Measurements from ENCODE around the gene ABCD2. TPM values are rescaled to one million over a fixed set of nuclear protein-coding genes. Genes with fewer than 3 reads are reported as not detected.

Gene ABCD2
- total and polyA plus RNA-seq, 2 donors (not counting 1 experiment from before 2014, with no cell fraction given), result 0.14 to 0.33 TPM

GRCh38 chr12:39510001-39510400 lies 109.6 kb downstream of the ABCD2 start:
- Histone ChIP-seq H3K27ac (ENCODE audit: insufficient read depth, low read length) (no peak overlapping the region), H3K9me3 (ENCODE audit: control insufficient read depth, insufficient read depth, low read depth, low read length) (no peaks in the 10 kb centered on the region), H3K4me2 (ENCODE audit: extremely low read depth, insufficient read depth, low read length) (no peak overlapping the region), H3K36me3 (ENCODE audit: control insufficient read depth, insufficient read depth, low read length) (no peaks in the 10 kb centered on the region), H3K9ac (ENCODE audit: insufficient read depth, low read length) (no peak overlapping the region), H3K27me3 (ENCODE audit: control insufficient read depth, insufficient read depth, low read length) (no peaks in the 10 kb centered on the region), H4K20me1 (ENCODE audit: control insufficient read depth, extremely low read depth, insufficient read depth, low read length) (no peaks in the 10 kb centered on the region), H3K4me3 (replicated peaks in 1 of 4; ENCODE audit: control extremely low read depth in 1 of 4, insufficient read depth in 1 of 4, low read depth in 3 of 4, low read length in 4 of 4) (no peak overlapping the region), H2AFZ (ENCODE audit: low read length) (no peak overlapping the region), H3K79me2 (ENCODE audit: control insufficient read depth, insufficient read depth, low read length) (no peaks in the 10 kb centered on the region), H3K4me1 (ENCODE audit: control insufficient read depth, extremely low read depth, insufficient read depth, low read length) (no peaks in the 10 kb centered on the region)
- no peak for TF ChIP-seq EZH2 (IDR thresholded peaks at IDR 0.05; ENCODE audit: low read length, missing control alignments)
- TF ChIP-seq CTCF (conservative IDR thresholded peaks at IDR 0.05 in 1 of 2, IDR thresholded peaks at IDR 0.05 in 1 of 2; ENCODE audit: low read depth in 1 of 2, low read length in 2 of 2), result no peak
- DNase-seq (ENCODE audit: low read depth in 2 of 2), result no peak

GRCh38 chr12:39505554-39505953 lies 114.0 kb downstream of the ABCD2 start:
- no peaks in the 10 kb centered on the region for H3K79me2 ChIP-seq (ENCODE audit: control insufficient read depth, insufficient read depth, low read length)
- no peak overlapping the region for H3K4me2 ChIP-seq (ENCODE audit: extremely low read depth, insufficient read depth, low read length)
- H2AFZ ChIP-seq (ENCODE audit: low read length), result no peak overlapping the region
- DNase-seq (ENCODE audit: low read depth in 2 of 2), result no peak
- H3K36me3 ChIP-seq (ENCODE audit: control insufficient read depth, insufficient read depth, low read length), result no peaks in the 10 kb centered on the region
- no peaks in the 10 kb centered on the region for H3K27me3 ChIP-seq (ENCODE audit: control insufficient read depth, insufficient read depth, low read length)
- no peak overlapping the region for H3K27ac ChIP-seq (ENCODE audit: insufficient read depth, low read length)
- no peak overlapping the region for H3K9ac ChIP-seq (ENCODE audit: insufficient read depth, low read length)
- H3K4me3 ChIP-seq (replicated peaks in 1 of 4; ENCODE audit: control extremely low read depth in 1 of 4, insufficient read depth in 1 of 4, low read depth in 3 of 4, low read length in 4 of 4), result no peak overlapping the region
- H3K4me1 ChIP-seq (ENCODE audit: control insufficient read depth, extremely low read depth, insufficient read depth, low read length), result no peaks in the 10 kb centered on the region
- H4K20me1 ChIP-seq (ENCODE audit: control insufficient read depth, extremely low read depth, insufficient read depth, low read length), result no peaks in the 10 kb centered on the region
- no peaks in the 10 kb centered on the region for H3K9me3 ChIP-seq (ENCODE audit: control insufficient read depth, insufficient read depth, low read depth, low read length)
- TF ChIP-seq CTCF (conservative IDR thresholded peaks at IDR 0.05 in 1 of 2, IDR thresholded peaks at IDR 0.05 in 1 of 2; ENCODE audit: low read depth in 1 of 2, low read length in 2 of 2), result no peak
- TF ChIP-seq EZH2 (IDR thresholded peaks at IDR 0.05; ENCODE audit: low read length, missing control alignments), result no peak

GRCh38 chr12:39505023-39505422 lies 114.6 kb downstream of the ABCD2 start:
- no peak overlapping the region for H3K9ac ChIP-seq (ENCODE audit: insufficient read depth, low read length)
- H2AFZ ChIP-seq (ENCODE audit: low read length), result no peak overlapping the region
- no peaks in the 10 kb centered on the region for H3K4me1 ChIP-seq (ENCODE audit: control insufficient read depth, extremely low read depth, insufficient read depth, low read length)
- H4K20me1 ChIP-seq (ENCODE audit: control insufficient read depth, extremely low read depth, insufficient read depth, low read length), result no peaks in the 10 kb centered on the region
- no peaks in the 10 kb centered on the region for H3K9me3 ChIP-seq (ENCODE audit: control insufficient read depth, insufficient read depth, low read depth, low read length)
- no peaks in the 10 kb centered on the region for H3K27me3 ChIP-seq (ENCODE audit: control insufficient read depth, insufficient read depth, low read length)
- no peak overlapping the region for H3K27ac ChIP-seq (ENCODE audit: insufficient read depth, low read length)
- DNase-seq (ENCODE audit: low read depth in 2 of 2), result peak in 1 of 2 donors; percentile 46
- no peaks in the 10 kb centered on the region for H3K79me2 ChIP-seq (ENCODE audit: control insufficient read depth, insufficient read depth, low read length)
- TF ChIP-seq CTCF (conservative IDR thresholded peaks at IDR 0.05 in 1 of 2, IDR thresholded peaks at IDR 0.05 in 1 of 2; ENCODE audit: low read depth in 1 of 2, low read length in 2 of 2) (no peak), EZH2 (IDR thresholded peaks at IDR 0.05; ENCODE audit: low read length, missing control alignments) (no peak)
- H3K36me3 ChIP-seq (ENCODE audit: control insufficient read depth, insufficient read depth, low read length), result no peaks in the 10 kb centered on the region
- no peak overlapping the region for H3K4me3 ChIP-seq (replicated peaks in 1 of 4; ENCODE audit: control extremely low read depth in 1 of 4, insufficient read depth in 1 of 4, low read depth in 3 of 4, low read length in 4 of 4)
- H3K4me2 ChIP-seq (ENCODE audit: extremely low read depth, insufficient read depth, low read length), result no peak overlapping the region

All from fibroblast of lung (primary cell).